ENCODE results near the gene SLC8B1.

GRCh38 chr12:113318046-113318656 is 16.8 kb downstream of the SLC8B1 start:
- TF ChIP-seq, protein P1, sequence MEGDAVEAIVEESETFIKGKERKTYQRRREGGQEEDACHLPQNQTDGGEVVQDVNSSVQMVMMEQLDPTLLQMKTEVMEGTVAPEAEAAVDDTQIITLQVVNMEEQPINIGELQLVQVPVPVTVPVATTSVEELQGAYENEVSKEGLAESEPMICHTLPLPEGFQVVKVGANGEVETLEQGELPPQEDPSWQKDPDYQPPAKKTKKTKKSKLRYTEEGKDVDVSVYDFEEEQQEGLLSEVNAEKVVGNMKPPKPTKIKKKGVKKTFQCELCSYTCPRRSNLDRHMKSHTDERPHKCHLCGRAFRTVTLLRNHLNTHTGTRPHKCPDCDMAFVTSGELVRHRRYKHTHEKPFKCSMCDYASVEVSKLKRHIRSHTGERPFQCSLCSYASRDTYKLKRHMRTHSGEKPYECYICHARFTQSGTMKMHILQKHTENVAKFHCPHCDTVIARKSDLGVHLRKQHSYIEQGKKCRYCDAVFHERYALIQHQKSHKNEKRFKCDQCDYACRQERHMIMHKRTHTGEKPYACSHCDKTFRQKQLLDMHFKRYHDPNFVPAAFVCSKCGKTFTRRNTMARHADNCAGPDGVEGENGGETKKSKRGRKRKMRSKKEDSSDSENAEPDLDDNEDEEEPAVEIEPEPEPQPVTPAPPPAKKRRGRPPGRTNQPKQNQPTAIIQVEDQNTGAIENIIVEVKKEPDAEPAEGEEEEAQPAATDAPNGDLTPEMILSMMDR (IDR thresholded peaks at IDR 0.05), result no peak
- TF ChIP-seq POLR2A (IDR thresholded peaks at IDR 0.05) (no peak), POLR2AphosphoS5 (IDR thresholded peaks at IDR 0.05; ENCODE audit: insufficient read depth in 1 of 2, low read depth in 1 of 2) (no peak)

Data from vagina (tissue), 2 donors.